Head of caudate nucleus (tissue), 42 donors: Measurements from ENCODE around the gene PLCXD1.
A peak's percentile ranks its signal among the peaks of the same experiment; 100 is the strongest.
"Not testable (repeated sequence)": the region's sequence is repeated elsewhere in the genome, so short reads cannot be mapped to it uniquely, and the experiment has no call there.

ENCODE experiments used
- DNase-seq, 42 donors: peaks; one replicate each; pipeline versions ENCODE4 v3.0.0 to v3.0.0-alpha.2; 2020 to 2021; ENCODE audit warnings: mixed read lengths in 7 of 42
- intact Hi-C: fragments of 100-400 bp; cut with DNase I; formaldehyde crosslinking; loops from one replicate; pipeline ENCODE4 v1.15.0; 2022

PLCXD1 gene

GRCh38 chrX:340641-341423 is 59.7 kb downstream of the PLCXD1 start:
- peak in 1 of 42 donors; percentile 4 for DNase-seq
- intact Hi-C loops: no loop called here

- peak in 2 of 42 donors; percentile 1 to 19 for DNase-seq
These were observed 60.4 kb downstream of the PLCXD1 start for GRCh38 chrX:341541-342101.

GRCh38 chrX:344371-344901 is 63.3 kb downstream of the PLCXD1 start:
- DNase-seq: no peak
- intact Hi-C loops: no loop called here

More at GRCh38 chrX:341541-342101, 60.4 kb downstream of the PLCXD1 start:
- intact Hi-C loops: no loop called here

- intact Hi-C loops: no loop called here
- no peak for DNase-seq
These were observed 64.1 kb downstream of the PLCXD1 start for GRCh38 chrX:345020-345925.

GRCh38 chrX:346034-346813 is 65.0 kb downstream of the PLCXD1 start:
- intact Hi-C loops: no loop called here
- peak in 1 of 42 donors; percentile 2 for DNase-seq

- DNase-seq: no peak
These were observed 66.4 kb downstream of the PLCXD1 start for GRCh38 chrX:347351-348117.

GRCh38 chrX:348461-349117 is 67.4 kb downstream of the PLCXD1 start:
- intact Hi-C loops: no loop called here
- no peak for DNase-seq

More at GRCh38 chrX:347351-348117, 66.4 kb downstream of the PLCXD1 start:
- intact Hi-C loops: no loop called here

- intact Hi-C loops: no loop called here
- peak in 33 of 42 donors; percentile 32 to 86 (median 64) for DNase-seq
These were observed 68.0 kb downstream of the PLCXD1 start for GRCh38 chrX:349196-349595.

- intact Hi-C loops: no loop called here
- no peak for DNase-seq
These were observed 68.5 kb downstream of the PLCXD1 start for GRCh38 chrX:349702-350101.

GRCh38 chrX:350148-350533 is 69.0 kb downstream of the PLCXD1 start:
- intact Hi-C loops: no loop called here
- DNase-seq: peak in 1 of 42 donors; percentile 2

GRCh38 chrX:350534-351323 is 69.5 kb downstream of the PLCXD1 start:
- intact Hi-C loops: no loop called here
- DNase-seq: peak in 26 of 42 donors; percentile 1 to 83 (median 40)

- DNase-seq: not testable (repeated sequence)
These were observed 70.1 kb downstream of the PLCXD1 start for GRCh38 chrX:351324-351641.

GRCh38 chrX:351736-352135 is 70.6 kb downstream of the PLCXD1 start:
- DNase-seq: no peak
- intact Hi-C loops: no loop called here

More at GRCh38 chrX:351324-351641, 70.1 kb downstream of the PLCXD1 start:
- intact Hi-C loops: not testable (repeated sequence)

GRCh38 chrX:352181-352580 is 71.0 kb downstream of the PLCXD1 start:
- DNase-seq: peak in 1 of 42 donors; percentile 1
- intact Hi-C loops: no loop called here

- DNase-seq: peak in 1 of 42 donors; percentile 1
- intact Hi-C loops: no loop called here
These were observed 71.6 kb downstream of the PLCXD1 start for GRCh38 chrX:352582-353314.
